Measurements from ENCODE around the gene CFAP161.

CFAP161 gene

DNA sequence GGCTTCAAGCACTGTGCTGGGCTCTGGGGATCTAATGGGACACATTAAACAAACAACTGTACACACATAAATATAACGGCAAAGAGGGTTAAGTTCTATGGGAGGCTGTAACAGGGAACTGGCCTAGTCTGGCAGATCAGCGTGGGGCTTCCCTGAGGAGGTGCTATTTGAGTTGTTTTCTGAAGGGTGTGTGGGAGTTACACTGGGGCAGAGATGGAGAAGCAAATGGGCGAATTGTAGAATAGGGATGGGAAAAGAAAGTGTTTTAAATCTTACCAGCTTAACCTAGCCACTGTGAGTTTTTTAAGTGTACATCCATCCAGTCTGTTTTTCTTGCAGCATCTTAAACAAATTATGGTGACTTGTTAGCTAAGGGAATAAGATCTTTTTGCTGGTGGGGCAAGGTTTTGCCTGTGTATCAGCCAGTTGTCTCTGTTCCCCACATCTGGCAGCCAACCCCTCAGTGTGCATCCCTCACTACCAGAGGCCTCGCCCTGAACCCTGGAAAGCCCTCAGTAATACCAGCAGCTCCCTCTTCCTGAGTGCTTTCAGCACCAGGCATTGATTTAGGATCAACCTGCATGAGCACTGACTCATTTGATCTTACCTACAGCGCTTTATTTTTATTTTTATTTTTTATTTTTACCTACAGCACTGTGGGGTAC is 51.7 kb downstream of the CFAP161 start:
- no peak for DNase-seq

DNA sequence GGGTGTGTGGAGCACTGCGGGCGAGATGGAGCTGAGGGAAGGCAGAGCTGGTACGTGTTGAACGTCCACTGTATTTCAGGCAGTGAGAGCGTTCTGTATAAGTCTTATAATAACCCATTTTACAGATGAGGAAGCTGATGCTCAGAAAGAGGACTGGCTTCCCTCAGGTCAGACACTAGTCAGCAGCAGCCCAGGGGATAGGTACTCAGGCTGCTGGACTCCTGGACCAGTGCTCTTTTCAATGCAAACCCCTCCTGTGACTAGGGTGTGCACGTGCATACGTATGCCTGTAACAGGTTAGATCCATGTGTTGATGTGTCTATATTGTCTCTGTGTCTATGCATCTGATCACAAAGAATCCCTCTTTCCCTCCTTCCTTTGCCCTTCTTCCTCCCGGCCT is 54.3 kb downstream of the CFAP161 start:
- DNase-seq: no peak

DNA sequence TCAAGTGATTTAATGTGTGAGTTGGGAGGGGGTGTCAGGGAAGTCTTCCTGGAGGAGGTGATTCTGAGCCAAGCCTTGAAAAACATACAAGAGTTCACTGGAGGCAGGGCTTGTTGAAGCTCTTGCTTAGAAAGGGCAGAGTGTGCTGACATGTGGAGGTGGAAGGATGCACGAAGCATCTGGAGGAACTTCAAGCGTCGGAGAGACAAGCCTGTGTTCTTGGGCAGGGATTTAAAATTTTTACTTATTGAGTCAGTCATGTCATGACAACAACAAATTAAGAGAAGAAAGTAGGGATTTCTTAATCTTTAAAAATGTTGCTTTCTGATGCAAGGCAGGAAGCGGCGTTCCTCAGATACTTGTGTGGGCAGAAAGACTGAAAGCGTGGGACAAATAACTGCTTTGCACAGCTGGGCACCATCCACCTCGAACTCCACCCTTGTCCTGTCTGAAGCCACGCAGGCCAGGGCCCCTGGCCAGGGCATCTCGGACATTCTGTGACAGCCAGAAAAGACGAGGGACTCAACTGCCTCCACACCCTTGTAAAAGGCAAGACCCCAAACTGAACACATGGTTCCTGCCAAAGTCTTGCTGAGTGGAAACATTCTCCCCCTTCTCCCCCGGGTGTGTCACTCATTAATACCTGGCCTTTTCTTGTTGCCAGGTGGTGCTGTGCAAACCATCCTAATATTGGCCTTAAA is 55.7 kb downstream of the CFAP161 start:
- DNase-seq: peak; percentile 96

DNA sequence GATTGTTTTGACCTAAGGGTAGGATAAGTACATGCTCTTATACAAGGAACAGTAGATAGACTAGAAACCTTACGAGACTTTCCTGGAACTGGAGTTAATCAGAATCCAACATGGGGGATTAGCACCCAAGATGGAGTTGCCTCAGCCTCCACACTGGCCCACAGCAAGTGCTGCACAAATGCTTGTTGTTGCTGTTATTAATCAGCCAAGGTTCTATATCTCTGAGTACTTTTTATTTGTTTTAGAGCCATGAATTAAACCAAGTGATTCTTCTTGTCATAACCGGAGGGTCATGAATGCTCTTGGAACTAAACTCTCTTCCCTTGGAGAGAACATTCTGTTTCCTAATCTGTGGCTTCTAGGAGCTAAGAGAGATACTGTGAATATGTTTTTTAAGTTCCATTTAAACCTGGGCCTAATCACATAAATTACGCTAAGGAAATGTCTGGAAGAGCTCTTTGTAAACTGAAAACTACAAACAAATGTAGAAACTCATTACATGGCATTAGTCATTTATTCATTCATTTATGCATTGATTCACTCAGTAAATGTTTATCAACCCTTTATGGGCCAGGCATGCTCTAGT is 56.9 kb downstream of the CFAP161 start:
- no peak for DNase-seq

DNA sequence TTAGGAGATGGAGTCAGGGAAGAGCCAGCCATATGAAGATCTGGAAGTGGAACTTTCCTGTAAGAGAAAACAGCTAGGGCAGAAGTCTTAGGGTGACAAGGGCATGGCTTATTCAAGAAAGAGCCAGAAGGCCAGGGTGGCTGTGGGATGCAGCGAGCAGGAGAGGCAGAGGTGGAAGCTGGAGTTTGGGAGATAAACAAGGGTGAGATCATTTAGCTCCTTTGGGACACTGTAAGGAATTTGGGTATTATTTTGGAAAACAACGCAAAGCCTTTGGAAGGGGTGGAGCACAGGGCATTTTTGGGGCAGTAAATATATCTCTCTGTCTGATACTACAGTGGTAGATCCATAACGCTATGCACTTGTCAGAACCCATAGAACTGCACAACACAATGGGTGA is 57.6 kb downstream of the CFAP161 start:
- DNase-seq: no peak

DNA sequence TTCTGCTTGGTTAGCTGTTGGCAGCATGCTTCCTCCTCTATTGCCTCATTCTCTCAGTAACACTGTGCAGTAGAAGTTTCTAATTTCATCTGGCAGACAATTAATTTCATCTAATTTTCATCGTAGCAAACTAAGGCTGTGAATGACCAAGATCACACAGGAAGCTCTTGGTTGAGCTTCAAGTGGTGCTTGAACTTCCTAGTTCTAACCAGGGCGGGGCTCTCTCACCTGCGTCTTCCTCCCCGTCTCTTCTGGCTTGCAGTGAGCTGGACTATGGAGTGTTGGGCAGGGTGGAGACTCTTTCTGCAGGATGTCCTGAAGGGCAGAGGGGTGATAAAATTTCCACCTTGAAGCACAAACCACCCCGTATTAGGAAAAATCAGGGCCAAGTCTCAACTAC is 60.7 kb downstream of the CFAP161 start:
- no peak for DNase-seq

DNA sequence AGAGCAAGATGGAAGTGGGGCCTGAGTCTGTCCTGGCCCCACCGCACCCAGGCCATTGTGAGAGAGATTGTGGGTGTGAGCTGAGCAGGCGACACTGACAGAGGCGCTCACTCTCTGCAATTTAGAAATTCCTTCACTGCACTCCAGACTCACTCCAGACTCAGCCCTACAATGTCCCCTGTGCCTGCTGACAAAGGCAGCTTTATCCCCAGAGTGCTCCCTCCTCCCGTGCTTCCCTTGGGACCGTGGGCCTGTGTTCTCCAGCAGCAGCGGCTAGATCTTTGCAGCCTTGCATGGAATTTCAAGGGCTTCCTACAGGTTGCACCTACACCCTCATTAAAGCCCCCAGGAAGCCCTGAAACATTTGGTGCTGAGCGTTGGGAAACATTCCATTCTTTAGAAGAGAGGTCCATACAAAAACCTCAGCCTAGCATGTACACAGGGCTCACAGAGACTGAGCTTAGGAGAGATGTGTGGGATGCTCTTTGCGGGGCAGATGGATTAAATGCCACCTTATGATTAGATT is 61.3 kb downstream of the CFAP161 start:
- no peak for DNase-seq

DNA sequence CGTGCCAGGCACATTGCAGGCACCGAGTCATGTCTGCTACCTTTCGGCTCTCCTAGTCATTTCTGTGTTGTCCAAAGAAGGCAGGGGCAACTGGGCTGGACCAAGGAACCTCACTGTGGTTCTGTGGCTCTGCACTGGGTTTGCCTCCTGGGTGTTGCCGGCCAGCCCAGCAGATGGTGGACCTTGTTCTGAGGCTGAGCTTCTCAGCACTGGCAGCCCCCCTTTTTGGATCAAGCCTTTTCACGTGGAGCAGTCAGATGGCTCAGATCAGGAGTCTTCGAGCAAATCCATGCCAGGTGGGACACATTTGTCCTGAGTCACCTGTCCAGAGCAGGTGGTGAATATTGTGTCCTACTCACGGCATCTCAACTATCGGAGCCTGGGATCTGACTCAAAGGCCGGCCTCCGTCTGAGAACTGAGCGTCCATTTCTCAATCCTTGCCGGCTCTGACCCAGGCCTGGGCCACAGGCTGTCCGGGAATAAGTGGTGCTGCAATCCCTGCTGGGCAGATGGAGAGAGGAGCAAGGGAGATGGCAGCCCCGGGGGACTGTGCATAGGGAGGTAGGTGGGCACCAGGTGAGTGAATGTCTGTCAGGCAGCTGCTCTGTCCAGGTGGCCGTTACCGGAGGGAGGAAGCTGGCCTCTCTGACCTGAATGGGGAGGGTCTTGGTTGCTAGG is 62.6 kb downstream of the CFAP161 start, which contains the start of gene IL16:
TSS of gene IL16 (plus strand) at position 304 of the 679 bp plus-strand sequence. CDS start 28,521 bp downstream, outside the sequence.
- DNase-seq: no peak

DNA sequence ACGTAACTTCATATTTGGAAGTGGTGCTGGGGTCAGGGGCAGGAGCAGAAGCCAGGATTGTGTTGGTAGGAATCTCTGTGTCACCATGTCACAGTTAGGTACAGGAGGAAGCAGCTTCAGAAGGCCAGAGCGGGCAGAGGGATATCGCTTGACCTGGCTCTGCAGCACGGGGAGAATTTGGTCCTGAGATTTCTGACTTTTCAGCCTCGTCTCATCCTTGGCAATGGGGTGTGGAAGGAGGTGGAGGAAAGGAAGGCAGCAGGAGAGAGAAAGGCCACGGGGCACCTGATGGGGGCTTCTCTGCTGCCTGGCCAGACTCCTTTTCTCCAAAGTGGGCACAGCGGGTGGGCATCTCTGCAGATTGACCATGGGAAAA is 63.2 kb downstream of the CFAP161 start:
- DNase-seq: no peak

DNA sequence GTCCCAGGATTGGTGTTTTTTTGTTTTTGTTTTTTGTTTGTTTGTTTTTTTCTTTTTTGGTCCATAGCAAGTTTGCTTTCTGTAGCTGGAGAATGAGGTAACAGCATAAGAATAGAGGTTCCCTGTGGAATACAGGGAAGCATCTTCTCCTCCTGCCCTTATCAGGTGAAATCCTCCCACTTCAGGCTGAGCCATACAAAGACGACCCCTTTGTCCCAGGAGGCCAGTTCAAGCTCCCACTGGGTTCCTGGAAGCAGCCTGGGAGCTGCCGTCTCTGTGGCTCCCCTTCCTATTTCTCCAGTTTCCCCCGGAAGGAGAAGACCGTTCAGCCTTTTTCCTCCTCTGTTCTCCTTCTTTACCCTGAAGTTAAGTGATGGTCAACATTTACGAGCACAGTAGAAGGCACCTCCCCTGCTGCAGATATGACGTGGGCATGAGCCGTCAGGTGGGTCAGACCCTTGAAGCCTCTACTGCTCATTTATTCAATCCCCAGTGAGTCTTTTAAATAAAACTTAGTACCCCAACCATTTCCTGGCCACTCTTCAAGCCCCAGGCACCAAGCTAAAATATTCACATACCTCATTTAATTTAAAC is 63.7 kb downstream of the CFAP161 start:
- no peak for DNase-seq
